Measurements from ENCODE around the gene ASB15.

ASB15 gene

GRCh38 chr7:123573341-123573740 lies 28.3 kb upstream of the ASB15 start:
- Histone ChIP-seq H2AFZ (no peak overlapping the region), H3K9me3 (ENCODE audit: control insufficient read depth, low read length) (no peaks in the 10 kb centered on the region), H3K27me3 (ENCODE audit: control insufficient read depth, insufficient read depth, low read length) (no peaks in the 10 kb centered on the region), H3K36me3 (ENCODE audit: control insufficient read depth, insufficient read depth, low read length) (no peaks in the 10 kb centered on the region), H3K79me2 (no peaks in the 10 kb centered on the region), H3K27ac (no peak overlapping the region), H3K4me2 (ENCODE audit: low read length) (no peak overlapping the region), H3K4me1 (no peaks in the 10 kb centered on the region), H3K9ac (no peak overlapping the region), H3K4me3 (ENCODE audit: low read depth, low read length) (no peak overlapping the region)
- TF ChIP-seq CTCF (IDR thresholded peaks at IDR 0.05): no peak

GRCh38 chr7:123573896-123574467 lies 27.6 kb upstream of the ASB15 start:
- no peak overlapping the region for H3K4me3 ChIP-seq (ENCODE audit: low read depth, low read length)
- no peak overlapping the region for H3K9ac ChIP-seq
- no peak for TF ChIP-seq CTCF (IDR thresholded peaks at IDR 0.05)
- no peaks in the 10 kb centered on the region for H3K4me1 ChIP-seq
- H3K27ac ChIP-seq: no peak overlapping the region
- H3K79me2 ChIP-seq: no peaks in the 10 kb centered on the region
- no peak overlapping the region for H3K4me2 ChIP-seq (ENCODE audit: low read length)
- H3K9me3 ChIP-seq (ENCODE audit: control insufficient read depth, low read length): no peaks in the 10 kb centered on the region
- H3K27me3 ChIP-seq (ENCODE audit: control insufficient read depth, insufficient read depth, low read length): no peaks in the 10 kb centered on the region
- H3K36me3 ChIP-seq (ENCODE audit: control insufficient read depth, insufficient read depth, low read length): no peaks in the 10 kb centered on the region
- no peak overlapping the region for H2AFZ ChIP-seq

GRCh38 chr7:123579416-123579815 lies 22.2 kb upstream of the ASB15 start:
- Histone ChIP-seq H3K36me3 (ENCODE audit: control insufficient read depth, insufficient read depth, low read length) (no peaks in the 10 kb centered on the region), H3K4me1 (no peaks in the 10 kb centered on the region), H3K4me3 (ENCODE audit: low read depth, low read length) (no peak overlapping the region), H3K27ac (no peak overlapping the region), H3K9me3 (ENCODE audit: control insufficient read depth, low read length) (no peaks in the 10 kb centered on the region), H3K79me2 (no peaks in the 10 kb centered on the region), H3K27me3 (ENCODE audit: control insufficient read depth, insufficient read depth, low read length) (no peaks in the 10 kb centered on the region), H3K4me2 (ENCODE audit: low read length) (no peak overlapping the region), H3K9ac (no peak overlapping the region), H2AFZ (no peak overlapping the region)
- no peak for TF ChIP-seq CTCF (IDR thresholded peaks at IDR 0.05)

- no peak overlapping the region for H3K4me3 ChIP-seq (ENCODE audit: low read depth, low read length)
- no peak overlapping the region for H3K27ac ChIP-seq
- no peak overlapping the region for H3K4me2 ChIP-seq (ENCODE audit: low read length)
- peak overlapping the region; percentile 62 for H2AFZ ChIP-seq
- no peaks in the 10 kb centered on the region for H3K79me2 ChIP-seq
- H3K4me1 ChIP-seq: no peaks in the 10 kb centered on the region
- no peaks in the 10 kb centered on the region for H3K9me3 ChIP-seq (ENCODE audit: control insufficient read depth, low read length)
- H3K36me3 ChIP-seq (ENCODE audit: control insufficient read depth, insufficient read depth, low read length): no peaks in the 10 kb centered on the region
- H3K27me3 ChIP-seq (ENCODE audit: control insufficient read depth, insufficient read depth, low read length): no peaks in the 10 kb centered on the region
- TF ChIP-seq CTCF (IDR thresholded peaks at IDR 0.05): peak; percentile 38
- H3K9ac ChIP-seq: no peak overlapping the region
Observed at GRCh38 chr7:123580406-123581161, 21.0 kb upstream of the ASB15 start.

GRCh38 chr7:123581162-123581459 lies 20.5 kb upstream of the ASB15 start:
- no peak for TF ChIP-seq CTCF (IDR thresholded peaks at IDR 0.05)
- no peak overlapping the region for H3K9ac ChIP-seq
- H3K27ac ChIP-seq: no peak overlapping the region

More at GRCh38 chr7:123581162-123581459, 20.5 kb upstream of the ASB15 start:
- Histone ChIP-seq H3K9me3 (ENCODE audit: control insufficient read depth, low read length) (no peaks in the 10 kb centered on the region), H3K79me2 (no peaks in the 10 kb centered on the region), H2AFZ (peak overlapping the region; percentile 62), H3K27me3 (ENCODE audit: control insufficient read depth, insufficient read depth, low read length) (no peaks in the 10 kb centered on the region), H3K4me2 (ENCODE audit: low read length) (no peak overlapping the region), H3K4me3 (ENCODE audit: low read depth, low read length) (no peak overlapping the region), H3K36me3 (ENCODE audit: control insufficient read depth, insufficient read depth, low read length) (no peaks in the 10 kb centered on the region), H3K4me1 (no peaks in the 10 kb centered on the region)
